ENCODE results near the gene SAE1. TPM values are rescaled to one million over a fixed set of nuclear protein-coding genes. Genes with fewer than 3 reads are reported as not detected.

The SAE1 gene
- total RNA-seq, 1 experiment from 2014 or later, result 140 TPM

GRCh38 chr19:47095476-47096099 lies 35.0 kb upstream of the SAE1 start:
- H3K27me3 ChIP-seq (ENCODE audit: control insufficient read depth, insufficient read depth, low read length), result no peaks in the 10 kb centered on the region
- ChIA-PET POLR2A (no interaction called here), CTCF (no interaction called here)
- H3K27ac ChIP-seq (ENCODE audit: low read length), result no peak overlapping the region
- TF ChIP-seq POLR2AphosphoS5 (IDR thresholded peaks at IDR 0.05; ENCODE audit: low read depth, low read length) (no peak), TCF7L2 (IDR thresholded peaks at IDR 0.05; ENCODE audit: low read depth, low read length) (no peak), REST (IDR thresholded peaks at IDR 0.05; ENCODE audit: insufficient read depth in 1 of 2, low read depth in 2 of 2, low read length in 1 of 2) (no peak), SIN3A (IDR thresholded peaks at IDR 0.05; ENCODE audit: borderline replicate concordance, insufficient read depth, low read depth, low read length) (no peak), CTCF (IDR thresholded peaks at IDR 0.05) (no peak)
- in situ Hi-C loops (cut with HindIII; ENCODE audit: low pct_unique_long_range_greater_than_20kb, low sequenced_read_pairs), result no loop called here
- H3K9me3 ChIP-seq (ENCODE audit: control insufficient read depth, insufficient read depth, low read depth, low read length), result no peaks in the 10 kb centered on the region
- H3K4me3 ChIP-seq (ENCODE audit: low read depth in 2 of 2, low read length in 2 of 2), result no peak overlapping the region
- no peaks in the 10 kb centered on the region; the same call in 1 of the 2 replicates for H3K36me3 ChIP-seq (ENCODE audit: control insufficient read depth, insufficient read depth, low read length)
- H3K4me1 ChIP-seq (ENCODE audit: control insufficient read depth, insufficient read depth, low read length), result peaks cover 3% of the 10 kb centered on the region; the same call in 1 of the 2 replicates
- DNase-seq (ENCODE audit: low read depth, low spot score), result no peak
- no peak for ATAC-seq
- no TSS peak for BruUV-seq (replicated peaks)
- intact Hi-C loops (cut with micrococcal nuclease; ENCODE audit: unreplicated experiment), result no loop called here

- TF ChIP-seq POLR2AphosphoS5 (IDR thresholded peaks at IDR 0.05; ENCODE audit: low read depth, low read length), result no peak
- TF ChIP-seq SIN3A (IDR thresholded peaks at IDR 0.05; ENCODE audit: borderline replicate concordance, insufficient read depth, low read depth, low read length), result no peak
- DNase-seq (ENCODE audit: low read depth, low spot score) (no peak), ATAC-seq (no peak)
- Histone ChIP-seq H3K9me3 (ENCODE audit: control insufficient read depth, insufficient read depth, low read depth, low read length) (no peaks in the 10 kb centered on the region), H3K27ac (ENCODE audit: low read length) (no peak overlapping the region), H3K4me3 (ENCODE audit: low read depth in 2 of 2, low read length in 2 of 2) (no peak overlapping the region), H3K4me1 (ENCODE audit: control insufficient read depth, insufficient read depth, low read length) (peaks cover 3% of the 10 kb centered on the region; the same call in 1 of the 2 replicates), H3K36me3 (ENCODE audit: control insufficient read depth, insufficient read depth, low read length) (no peaks in the 10 kb centered on the region; the same call in 1 of the 2 replicates), H3K27me3 (ENCODE audit: control insufficient read depth, insufficient read depth, low read length) (no peaks in the 10 kb centered on the region)
- in situ Hi-C loops (cut with HindIII; ENCODE audit: low pct_unique_long_range_greater_than_20kb, low sequenced_read_pairs), result no loop called here
- ChIA-PET POLR2A (no interaction called here), CTCF (no interaction called here)
- intact Hi-C loops (cut with micrococcal nuclease; ENCODE audit: unreplicated experiment), result no loop called here
- BruUV-seq (replicated peaks), result no TSS peak
Measured at GRCh38 chr19:47096100-47096704, 34.4 kb upstream of the SAE1 start.

GRCh38 chr19:47096721-47097120 lies 33.9 kb upstream of the SAE1 start:
- Histone ChIP-seq H3K9me3 (ENCODE audit: control insufficient read depth, insufficient read depth, low read depth, low read length) (no peaks in the 10 kb centered on the region), H3K36me3 (ENCODE audit: control insufficient read depth, insufficient read depth, low read length) (no peaks in the 10 kb centered on the region; the same call in 1 of the 2 replicates), H3K27ac (ENCODE audit: low read length) (no peak overlapping the region), H3K4me1 (ENCODE audit: control insufficient read depth, insufficient read depth, low read length) (peaks cover 3% of the 10 kb centered on the region; the same call in 1 of the 2 replicates), H3K27me3 (ENCODE audit: control insufficient read depth, insufficient read depth, low read length) (no peaks in the 10 kb centered on the region), H3K4me3 (ENCODE audit: low read depth in 2 of 2, low read length in 2 of 2) (no peak overlapping the region)
- in situ Hi-C loops (cut with HindIII; ENCODE audit: low pct_unique_long_range_greater_than_20kb, low sequenced_read_pairs) (no loop called here), intact Hi-C loops (cut with micrococcal nuclease; ENCODE audit: unreplicated experiment) (no loop called here)
- no peak for DNase-seq (ENCODE audit: low read depth, low spot score)
- no TSS peak for BruUV-seq (replicated peaks)
- ATAC-seq, result no peak
- TF ChIP-seq SIN3A (IDR thresholded peaks at IDR 0.05; ENCODE audit: borderline replicate concordance, insufficient read depth, low read depth, low read length) (no peak), CTCF (IDR thresholded peaks at IDR 0.05) (no peak), REST (IDR thresholded peaks at IDR 0.05; ENCODE audit: insufficient read depth in 1 of 2, low read depth in 2 of 2, low read length in 1 of 2) (no peak), POLR2AphosphoS5 (IDR thresholded peaks at IDR 0.05; ENCODE audit: low read depth, low read length) (no peak), TCF7L2 (IDR thresholded peaks at IDR 0.05; ENCODE audit: low read depth, low read length) (no peak)
- POLR2A ChIA-PET, result no interaction called here
- CTCF ChIA-PET, result no interaction called here

Data from Panc1 (cell line).